ENCODE data around the gene ADRA1B.

GRCh38 chr5:159899067-159900049 lies 16.9 kb upstream of the ADRA1B start:
- TF ChIP-seq CTCF (IDR thresholded peaks at IDR 0.05): no peak
- no peak for TF ChIP-seq POLR2A (IDR thresholded peaks at IDR 0.05)
- TF ChIP-seq POLR2AphosphoS5 (IDR thresholded peaks at IDR 0.05): no peak

Data from transverse colon (tissue), 4 donors.